Neural progenitor cell (in vitro differentiated cells): ENCODE measurements around the gene KIF26B. TPM values are rescaled to one million over a fixed set of nuclear protein-coding genes. Genes with fewer than 3 reads are reported as not detected.

Source experiments
- DNase-seq: peaks from one replicate; pipeline ENCODE4 v3.0.0-alpha.2; 2016; ENCODE audit warnings: low spot score
- H2AFZ ChIP-seq: fragments of 200-600 bp; sonication (generic); replicated peaks from 2 replicates; pipeline ENCODE4 v1.6.1; 2016; ENCODE audit warnings: antibody characterized with exemption
- H3F3A ChIP-seq: fragments of 200-600 bp; sonication (generic); 2 replicates; pipeline ENCODE4 v1.6.1; 2016; ENCODE audit warnings: antibody characterized with exemption, low read depth
- H3K27ac ChIP-seq: fragments of 200-600 bp; sonication (generic); 2 replicates; pipeline ENCODE4 v1.5.1; 2016; ENCODE audit warnings: mild to moderate bottlenecking
- H3K27me3 ChIP-seq: fragments of 200-600 bp; sonication (generic); 2 replicates; pipeline ENCODE4 v1.6.1; 2016; ENCODE audit warnings: mild to moderate bottlenecking, moderate library complexity
- H3K36me3 ChIP-seq: fragments of 200-600 bp; sonication (generic); 2 replicates; pipeline ENCODE4 v1.5.1; 2016
- H3K4me1 ChIP-seq: fragments of 200-600 bp; sonication (generic); 2 replicates; pipeline ENCODE4 v1.6.1; 2016; ENCODE audit warnings: mixed run types
- H3K4me2 ChIP-seq: fragments of 200-600 bp; sonication (generic); 2 replicates; pipeline ENCODE4 v1.6.1; 2016
- H3K4me3 ChIP-seq: fragments of 200-600 bp; sonication (generic); 2 replicates; pipeline ENCODE4 v1.5.1; 2016
- H3K79me2 ChIP-seq: fragments of 200-600 bp; sonication (generic); 2 replicates; pipeline ENCODE4 v1.6.1; 2016; ENCODE audit warnings: low read depth
- H3K9ac ChIP-seq: fragments of 200-600 bp; sonication (generic); 2 replicates; pipeline ENCODE4 v1.6.1; 2016
- H3K9me3 ChIP-seq: fragments of 200-600 bp; sonication (generic); 2 replicates; pipeline ENCODE4 v1.5.1; 2016; ENCODE audit warnings: low read depth
- H4K20me1 ChIP-seq: fragments of 200-600 bp; sonication (generic); 2 replicates; pipeline ENCODE4 v1.6.1; 2016; ENCODE audit warnings: low read depth
- H3K27ac Mint-ChIP-seq: 3 replicates; pipeline ENCODE4 v1.8.0; 2021; ENCODE audit warnings: mixed read lengths
- H3K27me3 Mint-ChIP-seq: 2 replicates; pipeline ENCODE4 v1.8.0; 2022; ENCODE audit warnings: low read depth, mild to moderate bottlenecking, inconsistent platforms, moderate library complexity, mixed read lengths; ENCODE audit not compliant: insufficient read depth
- H3K36me3 Mint-ChIP-seq: 3 replicates; pipeline ENCODE4 v1.8.0; 2021; ENCODE audit warnings: mixed read lengths
- H3K4me1 Mint-ChIP-seq: 3 replicates; pipeline ENCODE4 v1.8.0; 2021; ENCODE audit warnings: mixed read lengths
- H3K4me3 Mint-ChIP-seq: 3 replicates; pipeline ENCODE4 v1.8.0; 2021; ENCODE audit warnings: mild to moderate bottlenecking, moderate library complexity, mixed read lengths
- H3K9me3 Mint-ChIP-seq: 3 replicates; pipeline ENCODE4 v1.8.0; 2020; ENCODE audit warnings: mixed read lengths
- EZH2 ChIP-seq: fragments of 200-600 bp; sonication (generic); IDR thresholded peaks from 2 replicates; pipeline ENCODE4 v1.6.1; 2017; ENCODE audit warnings: antibody characterized with exemption, mild to moderate bottlenecking, moderate library complexity
- EZH2phosphoT487 ChIP-seq: fragments of 200-600 bp; sonication (generic); IDR thresholded peaks from 2 replicates; pipeline ENCODE4 v1.6.1; 2017; ENCODE audit warnings: antibody characterized with exemption
- total RNA-seq: library from RNA; depleted of rRNA; stranded (reverse); fragments of >200 nt; gene quantifications from 2 replicates; pipeline ENCODE4 v1.2.3, GENCODE V29; 2015; ENCODE audit warnings: low replicate concordance
- TF ChIP-seq, protein P1 (sequence below): fragments of 200-600 bp; sonication (generic); IDR thresholded peaks from 2 replicates; pipeline ENCODE4 v1.5.1; 2017; ENCODE audit warnings: antibody characterized with exemption, mild to moderate bottlenecking

KIF26B gene
- total RNA-seq, 1 donor from 2014 or later, result 0.47 TPM

DNA sequence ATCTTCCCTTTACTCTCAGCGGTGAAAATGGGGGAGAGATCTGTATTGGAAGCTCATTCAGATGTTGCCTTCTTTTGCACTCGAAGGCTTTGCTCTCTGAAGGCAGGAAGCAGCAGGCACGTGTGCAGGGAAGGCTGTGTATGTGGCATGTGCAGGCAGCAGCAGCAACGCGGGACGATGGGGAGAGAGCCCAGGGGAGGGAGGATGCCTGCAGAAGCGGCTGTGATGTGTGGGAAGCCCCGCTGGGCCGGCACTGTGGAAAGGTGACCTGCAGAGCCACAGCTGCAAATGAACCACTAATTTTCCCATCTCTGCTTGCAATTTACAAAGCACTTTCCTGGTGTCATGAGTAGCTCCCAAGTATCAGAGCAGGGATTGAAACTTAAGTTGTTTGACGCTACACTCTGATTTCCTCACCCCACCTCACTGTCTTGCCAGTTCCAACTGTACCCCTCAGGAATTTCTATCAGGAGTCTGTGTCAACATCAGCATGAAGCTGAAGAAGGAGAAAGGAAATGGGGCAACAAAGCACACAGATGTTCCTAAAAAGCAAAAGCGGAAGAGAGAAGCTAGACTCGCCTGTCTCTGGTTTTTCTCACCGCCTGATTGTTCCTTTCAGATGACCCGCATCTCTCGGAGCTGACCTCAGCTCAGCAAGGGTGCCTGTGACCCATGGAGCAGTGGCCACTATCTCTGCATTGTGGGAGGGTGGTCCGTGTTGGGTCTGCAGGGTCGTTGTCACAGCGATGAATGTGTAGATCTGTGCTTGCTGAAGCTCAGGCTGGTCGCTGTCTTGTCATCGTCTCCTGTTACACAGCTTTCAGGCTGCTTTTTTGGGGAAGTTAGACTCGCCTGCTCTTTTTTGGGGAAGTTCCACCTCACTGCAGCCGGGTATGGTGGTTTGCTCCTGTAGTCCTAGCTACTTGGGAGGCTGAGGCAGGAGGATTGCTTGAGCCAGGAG, 156.1 kb downstream of the KIF26B start:
- peak overlapping the region; percentile 6 for H3K4me3 ChIP-seq
- Mint-ChIP-seq H3K9me3 (peaks cover 4% of the 10 kb centered on the region), H3K27ac (peak overlapping the region; percentile 77), H3K4me3 (peak overlapping the region; percentile 78), H3K4me1 (peaks cover 19% of the 10 kb centered on the region), H3K27me3 (peaks cover 5% of the 10 kb centered on the region), H3K36me3 (no peaks in the 10 kb centered on the region)
- peak overlapping the region; percentile 23 for H3K4me2 ChIP-seq
- TF ChIP-seq EZH2phosphoT487, result no peak
- no peak for TF ChIP-seq EZH2
- TF ChIP-seq, protein P1, sequence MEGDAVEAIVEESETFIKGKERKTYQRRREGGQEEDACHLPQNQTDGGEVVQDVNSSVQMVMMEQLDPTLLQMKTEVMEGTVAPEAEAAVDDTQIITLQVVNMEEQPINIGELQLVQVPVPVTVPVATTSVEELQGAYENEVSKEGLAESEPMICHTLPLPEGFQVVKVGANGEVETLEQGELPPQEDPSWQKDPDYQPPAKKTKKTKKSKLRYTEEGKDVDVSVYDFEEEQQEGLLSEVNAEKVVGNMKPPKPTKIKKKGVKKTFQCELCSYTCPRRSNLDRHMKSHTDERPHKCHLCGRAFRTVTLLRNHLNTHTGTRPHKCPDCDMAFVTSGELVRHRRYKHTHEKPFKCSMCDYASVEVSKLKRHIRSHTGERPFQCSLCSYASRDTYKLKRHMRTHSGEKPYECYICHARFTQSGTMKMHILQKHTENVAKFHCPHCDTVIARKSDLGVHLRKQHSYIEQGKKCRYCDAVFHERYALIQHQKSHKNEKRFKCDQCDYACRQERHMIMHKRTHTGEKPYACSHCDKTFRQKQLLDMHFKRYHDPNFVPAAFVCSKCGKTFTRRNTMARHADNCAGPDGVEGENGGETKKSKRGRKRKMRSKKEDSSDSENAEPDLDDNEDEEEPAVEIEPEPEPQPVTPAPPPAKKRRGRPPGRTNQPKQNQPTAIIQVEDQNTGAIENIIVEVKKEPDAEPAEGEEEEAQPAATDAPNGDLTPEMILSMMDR, result no peak
- H3F3A ChIP-seq, result peaks cover 14% of the 10 kb centered on the region
- H3K27ac ChIP-seq, result no peak overlapping the region
- peak; percentile 50 for DNase-seq
- H3K27me3 ChIP-seq, result no peaks in the 10 kb centered on the region
- H3K9ac ChIP-seq, result no peak overlapping the region
- H3K4me1 ChIP-seq, result peaks cover 15% of the 10 kb centered on the region
- H4K20me1 ChIP-seq, result no peaks in the 10 kb centered on the region
- H2AFZ ChIP-seq, result peak overlapping the region; percentile 30
- H3K36me3 ChIP-seq, result no peaks in the 10 kb centered on the region
- H3K79me2 ChIP-seq, result no peaks in the 10 kb centered on the region
- H3K9me3 ChIP-seq, result no peaks in the 10 kb centered on the region

DNA sequence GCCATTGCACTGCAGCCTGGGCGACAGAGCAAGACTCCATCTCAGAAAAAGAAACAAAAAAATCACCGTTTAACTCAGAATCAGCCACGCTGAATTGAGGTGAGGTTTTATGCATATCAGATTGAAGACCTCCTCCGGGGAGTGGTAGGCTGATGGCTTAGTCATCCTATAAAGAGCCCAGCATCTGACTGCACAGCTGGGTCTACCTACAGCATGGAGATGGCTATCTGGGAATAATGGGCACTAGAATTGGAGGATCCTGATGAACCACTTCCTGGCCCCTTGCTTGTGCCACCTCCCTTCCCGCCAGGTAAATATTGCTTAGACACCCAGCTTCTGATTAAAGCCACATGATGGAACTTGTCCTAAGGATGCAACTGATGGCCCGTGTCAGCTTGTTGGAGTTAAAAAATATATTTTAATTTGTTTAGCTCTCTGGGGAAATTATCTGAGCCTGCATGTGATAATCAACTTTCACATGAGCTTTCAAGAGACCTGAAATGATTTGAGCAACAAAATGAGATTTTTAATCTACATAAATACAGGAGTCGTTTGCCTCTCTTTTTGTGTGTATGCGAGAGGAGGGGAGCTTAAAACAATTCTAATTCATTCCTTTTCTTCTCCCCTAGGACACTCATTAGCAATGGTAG, 157.2 kb downstream of the KIF26B start:
- Histone ChIP-seq H3K27ac (no peak overlapping the region), H3K9me3 (no peaks in the 10 kb centered on the region), H3F3A (peaks cover 16% of the 10 kb centered on the region), H2AFZ (no peak overlapping the region), H4K20me1 (no peaks in the 10 kb centered on the region), H3K79me2 (no peaks in the 10 kb centered on the region), H3K4me1 (peaks cover 21% of the 10 kb centered on the region), H3K4me3 (no peak overlapping the region), H3K9ac (no peak overlapping the region), H3K27me3 (no peaks in the 10 kb centered on the region), H3K36me3 (no peaks in the 10 kb centered on the region), H3K4me2 (no peak overlapping the region)
- Mint-ChIP-seq H3K36me3 (no peaks in the 10 kb centered on the region), H3K4me3 (peak overlapping the region; percentile 14), H3K4me1 (peaks cover 26% of the 10 kb centered on the region), H3K27ac (no peak overlapping the region), H3K27me3 (peaks cover 7% of the 10 kb centered on the region), H3K9me3 (peaks cover 3% of the 10 kb centered on the region)
- DNase-seq, result no peak
- TF ChIP-seq EZH2, result no peak
- no peak for TF ChIP-seq EZH2phosphoT487
- TF ChIP-seq, protein P1, result no peak

DNA sequence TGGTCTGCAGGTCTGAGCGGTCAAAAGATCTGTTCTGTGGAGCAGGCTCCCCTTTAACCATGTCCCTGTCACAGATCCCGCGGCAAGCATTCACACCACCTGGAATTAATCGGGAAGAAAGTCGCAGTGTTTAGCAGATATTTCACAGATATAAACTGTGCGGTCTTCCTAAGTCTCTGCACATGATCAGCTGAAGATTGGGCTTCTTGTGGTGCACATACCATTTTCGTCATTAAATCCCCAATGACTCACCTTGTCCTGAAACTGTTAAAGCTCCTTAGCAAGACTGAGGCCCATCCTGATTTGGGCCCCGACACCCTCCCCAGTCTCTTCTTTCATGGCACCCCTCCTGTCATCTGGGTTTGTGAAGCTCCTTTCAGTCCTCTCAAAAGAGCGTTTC, 158.8 kb downstream of the KIF26B start:
- Histone ChIP-seq H3K36me3 (no peaks in the 10 kb centered on the region), H3F3A (peaks cover 23% of the 10 kb centered on the region), H3K9ac (no peak overlapping the region), H3K4me2 (no peak overlapping the region), H3K4me3 (no peak overlapping the region), H3K9me3 (no peaks in the 10 kb centered on the region), H3K27ac (no peak overlapping the region), H2AFZ (no peak overlapping the region), H3K4me1 (peaks cover 32% of the 10 kb centered on the region), H4K20me1 (no peaks in the 10 kb centered on the region), H3K79me2 (no peaks in the 10 kb centered on the region), H3K27me3 (no peaks in the 10 kb centered on the region)
- H3K4me3 Mint-ChIP-seq, result no peak overlapping the region
- peaks cover 2% of the 10 kb centered on the region for H3K9me3 Mint-ChIP-seq
- no peaks in the 10 kb centered on the region for H3K36me3 Mint-ChIP-seq
- TF ChIP-seq EZH2phosphoT487, result no peak
- TF ChIP-seq, protein P1, result no peak
- TF ChIP-seq EZH2, result no peak
- DNase-seq, result no peak
- H3K27ac Mint-ChIP-seq, result no peak overlapping the region
- peaks cover 13% of the 10 kb centered on the region for H3K27me3 Mint-ChIP-seq
- peaks cover 30% of the 10 kb centered on the region for H3K4me1 Mint-ChIP-seq
